Lower leg skin (tissue), 4 donors: ENCODE measurements around the gene PIRT. TPM values are rescaled to one million over a fixed set of nuclear protein-coding genes. Genes with fewer than 3 reads are reported as not detected.

Experiments used
- DNase-seq, 2 donors: peaks; one replicate each; pipeline ENCODE4 v3.0.0-alpha.2; 2019; ENCODE audit warnings: low spot score in 2 of 2
- H3K4me3 ChIP-seq: fragments of 200-600 bp; sonication (generic); 2 replicates; pipeline ENCODE4 v1.5.1; 2017; ENCODE audit warnings: mild to moderate bottlenecking, low read depth; ENCODE audit not compliant: poor library complexity, severe bottlenecking
- CTCF ChIP-seq, 3 donors: fragments of 450-650 bp; IDR thresholded peaks; one replicate each; pipeline ENCODE4 v1.5.1; 2016; ENCODE audit warnings: antibody characterized with exemption in 3 of 3, mild to moderate bottlenecking in 3 of 3, moderate library complexity in 2 of 3
- POLR2A ChIP-seq, 2 donors: fragments of 450-650 bp; IDR thresholded peaks; one replicate each; pipeline ENCODE4 v1.6.1; 2016 to 2017; ENCODE audit warnings: antibody characterized with exemption in 2 of 2, mild to moderate bottlenecking in 1 of 2, moderate library complexity in 1 of 2
- WGBS, 2 donors: methylation state at CpG; one replicate each; pipeline ENCODE4 v1.1.5; 2018; 5-methylcytosine and 5-hydroxymethylcytosine counted together
- intact Hi-C: fragments of 100-400 bp; cut with DNase I; formaldehyde crosslinking; loops from one replicate; pipeline ENCODE4 v1.15.0; 2023; ENCODE audit warnings: low total_unique reads
- total RNA-seq, 4 donors: library from RNA; depleted of rRNA; stranded (reverse); fragments of >200 nt; gene quantifications; one replicate each; pipeline ENCODE4 v1.1.0, GENCODE V29; 2016

PIRT gene
- total RNA-seq, 4 donors from 2014 or later: 0.06 to 0.42 TPM; not detected in 2

- WGBS, 2 donors: 76 to 82% methylated on average over 2 of the region's 2 CpGs
- intact Hi-C loops: no loop called here
Measured at GRCh38 chr17:10779609-10780008, 58.3 kb downstream of the PIRT start.

GRCh38 chr17:10777890-10778289, 60.0 kb downstream of the PIRT start:
- H3K4me3 ChIP-seq: no peak overlapping the region
- intact Hi-C loops: no loop called here
- TF ChIP-seq POLR2A (IDR thresholded peaks at IDR 0.05): no peak
- no peak for TF ChIP-seq CTCF (IDR thresholded peaks at IDR 0.05)
- DNase-seq: peak in 1 of 2 donors; percentile 83
- 89 to 92% methylated on average over 6 of the region's 6 CpGs for WGBS, 2 donors

More at GRCh38 chr17:10779609-10780008, 58.3 kb downstream of the PIRT start:
- no peak for TF ChIP-seq CTCF (IDR thresholded peaks at IDR 0.05)
- no peak for TF ChIP-seq POLR2A (IDR thresholded peaks at IDR 0.05)
- DNase-seq: no peak
- no peak overlapping the region for H3K4me3 ChIP-seq

GRCh38 chr17:10777131-10777807, 60.6 kb downstream of the PIRT start:
- no peak for TF ChIP-seq POLR2A (IDR thresholded peaks at IDR 0.05)
- no peak for TF ChIP-seq CTCF (IDR thresholded peaks at IDR 0.05)
- DNase-seq: peak in 1 of 2 donors; percentile 61
- intact Hi-C loops: no loop called here
- no peak overlapping the region for H3K4me3 ChIP-seq
- 73 to 85% methylated on average over 11 of the region's 11 CpGs for WGBS, 2 donors

- TF ChIP-seq CTCF (IDR thresholded peaks at IDR 0.05) (no peak), POLR2A (IDR thresholded peaks at IDR 0.05) (no peak)
- intact Hi-C loops: no loop called here
- H3K4me3 ChIP-seq: no peak overlapping the region
- WGBS, 2 donors: 63 to 74% methylated on average over 2 of the region's 2 CpGs
- DNase-seq: no peak
Measured at GRCh38 chr17:10776381-10776780, 61.5 kb downstream of the PIRT start.

- no peak overlapping the region for H3K4me3 ChIP-seq
- no peak for TF ChIP-seq POLR2A (IDR thresholded peaks at IDR 0.05)
- TF ChIP-seq CTCF (IDR thresholded peaks at IDR 0.05): no peak
- 75% methylated on average over 5 of the region's 5 CpGs for WGBS, 2 donors
- intact Hi-C loops: no loop called here
- DNase-seq: no peak
Measured at GRCh38 chr17:10775740-10776356, 62.0 kb downstream of the PIRT start.
